GM12878 (cell line): ENCODE data around the gene SMARCAD1. TPM values are rescaled to one million over a fixed set of nuclear protein-coding genes. Genes with fewer than 3 reads are reported as not detected.
A peak's percentile ranks its signal among the peaks of the same experiment; 100 is the strongest.

Source experiments
- ATAC-seq: fragments of 200-7000 bp; cut with Tn5 transposase; 3 replicates; pipeline ENCODE4 v1.9.1; 2020; ENCODE audit warnings: mild to moderate bottlenecking, moderate library complexity
- BruUV-seq: library from RNA; stranded (reverse); fragments of 400-500 nt; replicated peaks from 2 replicates; lab custom pipeline; 2021; lab: Mats Ljungman, UMichigan
- CTCF ChIA-PET: fragments of 300-600 bp; sonication (Branson Sonifier 250); formaldehyde crosslinking; extraction: SDS; loops from one replicate; lab custom pipeline; 2021; ENCODE audit warnings: inconsistent platforms; lab: Yijun Ruan, JAX
- POLR2A ChIA-PET: fragments of 350-600 bp; formaldehyde crosslinking; extraction: SDS; loops from one replicate; lab custom pipeline; 2021; ENCODE audit warnings: inconsistent platforms; lab: Charles Lee
- RAD21 ChIA-PET: fragments of 300-600 bp; sonication (Branson Sonifier 250); formaldehyde crosslinking; loops from one replicate; lab custom pipeline; 2023; ENCODE audit warnings: antibody characterized with exemption; ENCODE audit not compliant: unreplicated experiment; lab: Charles Lee
- SMC1A ChIA-PET: fragments of 300-600 bp; sonication (Branson Sonifier 250); formaldehyde crosslinking; loops from one replicate; lab custom pipeline; 2023; ENCODE audit not compliant: unreplicated experiment, uncharacterized antibody; lab: Charles Lee
- DNase-seq: peaks from one replicate; pipeline ENCODE4 v3.0.0-alpha.2; 2011; ENCODE audit warnings: low read depth, low spot score
- FAIRE-seq: peaks from 3 replicates; lab custom pipeline; 2011; peaks lifted over from hg19 to GRCh38; lab: Jason Lieb, UNC
- H2AFZ ChIP-seq: 2 replicates; pipeline ENCODE4 v1.6.0; 2011; ENCODE audit warnings: low read depth, low read length, control low read depth; ENCODE audit not compliant: control insufficient read depth
- H3K27ac ChIP-seq: 2 replicates; pipeline ENCODE4 v1.5.1; 2011; ENCODE audit warnings: control low read depth; ENCODE audit not compliant: control insufficient read depth, insufficient read depth
- H3K27me3 ChIP-seq, 2 experiments: replicated peaks in 1 of 2; 2 replicates each; pipeline versions ENCODE4 v1.6.0 to v1.6.1; 2011; ENCODE audit warnings: low read length in 1 of 2; ENCODE audit not compliant: control insufficient read depth in 2 of 2, insufficient read depth in 2 of 2
- H3K36me3 ChIP-seq, 2 experiments: 2 replicates each; pipeline ENCODE4 v1.5.1; 2011; ENCODE audit warnings: low read length in 1 of 2; ENCODE audit not compliant: control insufficient read depth in 2 of 2, insufficient read depth in 2 of 2
- H3K4me1 ChIP-seq: 2 replicates; pipeline ENCODE4 v1.6.1; 2011; ENCODE audit warnings: mild to moderate bottlenecking, low read length, moderate library complexity, mixed read lengths; ENCODE audit not compliant: control insufficient read depth, insufficient read depth
- H3K4me2 ChIP-seq: 2 replicates; pipeline ENCODE4 v1.6.0; 2011; ENCODE audit warnings: control low read depth; ENCODE audit not compliant: control insufficient read depth, insufficient read depth
- H3K4me3 ChIP-seq: fragments of 200-600 bp; sonication (generic); 2 replicates; pipeline ENCODE4 v1.5.1; 2016
- H3K79me2 ChIP-seq: 2 replicates; pipeline ENCODE4 v1.6.0; 2011; ENCODE audit warnings: low read length; ENCODE audit not compliant: control insufficient read depth, insufficient read depth
- H3K9ac ChIP-seq: 2 replicates; pipeline ENCODE4 v1.8.0; 2011; ENCODE audit warnings: low read length, control low read depth, mixed read lengths; ENCODE audit not compliant: control insufficient read depth, insufficient read depth
- H3K9me3 ChIP-seq: replicated peaks from 3 replicates; pipeline ENCODE4 v1.5.1; 2011; ENCODE audit warnings: mild to moderate bottlenecking, low read length; ENCODE audit not compliant: control insufficient read depth, insufficient read depth
- H4K20me1 ChIP-seq: 2 replicates; pipeline ENCODE4 v1.6.0; 2011; ENCODE audit not compliant: control insufficient read depth, insufficient read depth
- BRCA1 ChIP-seq: IDR thresholded peaks from 2 replicates; pipeline ENCODE4 v1.6.1; 2011; ENCODE audit warnings: low read depth, low read length, improper control_type of control experiment
- CBX5 ChIP-seq: sonication (generic); IDR thresholded peaks from 2 replicates; pipeline ENCODE4 v1.6.1; 2016; ENCODE audit warnings: low read depth, moderate library complexity, mild to moderate bottlenecking, inconsistent platforms
- CREB1 ChIP-seq: IDR thresholded peaks from 2 replicates; pipeline ENCODE4 v1.6.1; 2012; ENCODE audit warnings: low read depth, mild to moderate bottlenecking, inconsistent platforms
- GABPA ChIP-seq: IDR thresholded peaks from 2 replicates; pipeline ENCODE4 v1.6.1; 2014; ENCODE audit warnings: antibody characterized with exemption, low read depth, mild to moderate bottlenecking, inconsistent platforms
- IRF4 ChIP-seq: IDR thresholded peaks from 2 replicates; pipeline ENCODE4 v1.6.1; 2011; ENCODE audit warnings: low read depth, low read length
- KDM1A ChIP-seq: fragments of 200-600 bp; sonication (generic); IDR thresholded peaks from 2 replicates; pipeline ENCODE4 v1.6.1; 2016; ENCODE audit warnings: borderline replicate concordance
- NR2F1 ChIP-seq: fragments of 450-650 bp; conservative IDR thresholded peaks from 2 replicates; pipeline ENCODE4 v1.6.1; 2017; ENCODE audit warnings: mild to moderate bottlenecking
- POU2F2 ChIP-seq: IDR thresholded peaks from 3 replicates; pipeline ENCODE4 v1.6.1; 2011; ENCODE audit warnings: low read depth, mild to moderate bottlenecking, low read length, borderline replicate concordance
- RCOR1 ChIP-seq: conservative IDR thresholded peaks from 2 replicates; pipeline ENCODE4 v1.6.1; 2012; ENCODE audit warnings: low read depth, low read length, improper control_type of control experiment
- SIX5 ChIP-seq: IDR thresholded peaks from 2 replicates; pipeline ENCODE4 v1.6.1; 2011; ENCODE audit warnings: mild to moderate bottlenecking, low read depth, low read length, moderate library complexity; ENCODE audit not compliant: severe bottlenecking
- SREBF1 ChIP-seq: IDR thresholded peaks from 2 replicates; pipeline ENCODE4 v1.6.1; 2012; ENCODE audit warnings: mild to moderate bottlenecking, low read length
- TCF12 ChIP-seq: IDR thresholded peaks from 2 replicates; pipeline ENCODE4 v1.6.1; 2011; ENCODE audit warnings: low read depth, mild to moderate bottlenecking, low read length
- WRNIP1 ChIP-seq: IDR thresholded peaks from 2 replicates; pipeline ENCODE4 v1.6.1; 2011; ENCODE audit warnings: low read depth, low read length, improper control_type of control experiment, borderline replicate concordance
- WGBS: methylation state at CpG from one replicate; pipeline ENCODE4 v1.1.6; 2016; ENCODE audit warnings: low lambda C conversion rate; ENCODE audit not compliant: insufficient replicate concordance, insufficient coverage; ENCODE audit errors: missing lambda C conversion rate; 5-methylcytosine and 5-hydroxymethylcytosine counted together
- in situ Hi-C: fragments of 300-500 bp; cut with MboI; formaldehyde crosslinking; loops from 9 replicates; pipeline ENCODE4 v1.14.3; 2018; ENCODE audit warnings: mixed read lengths
- intact Hi-C: fragments of 100-400 bp; cut with micrococcal nuclease; formaldehyde crosslinking; loops from one replicate; pipeline ENCODE4 v1.14.2; 2022; ENCODE audit not compliant: unreplicated experiment
- polyA plus RNA-seq, 11 experiments: library from polyadenylated mRNA; depleted of rRNA in 4 of 11; unstranded in 6 of 11; stranded (reverse) in 5 of 11; fragments of >200 nt; fragmentation: Nextera tagmentation in 4 of 11; fragmentation: Illumina TruSeq in 1 of 11; extraction: Ambion mirVana in 4 of 11; extraction: Trizol in 1 of 11; gene quantifications; 1 replicate in 1 of 11; 2 replicates in 10 of 11; pipeline versions ENCODE4 v1.2.1 to v1.2.3, GENCODE V29; 2011 to 2016; ENCODE audit warnings: inconsistent platforms in 2 of 11, missing spikeins in 2 of 11, low read depth in 1 of 11
- total RNA-seq, 4 experiments: library from RNA; depleted of rRNA in 3 of 4; stranded (reverse); fragments of >200 nt in 3 of 4; fragmentation: Illumina TruSeq in 1 of 4; extraction: Trizol in 1 of 4; gene quantifications; 2 replicates each; pipeline versions ENCODE4 v1.2.1 to v1.2.3, GENCODE V29; 2013 to 2021
- TF ChIP-seq, protein P1 (sequence below): fragments of 450-650 bp; IDR thresholded peaks from 2 replicates; pipeline ENCODE4 v1.6.1; 2017; ENCODE audit warnings: mild to moderate bottlenecking, moderate library complexity
- TF ChIP-seq, protein P2 (sequence below): fragments of 450-650 bp; IDR thresholded peaks from 2 replicates; pipeline ENCODE4 v1.6.1; 2017; ENCODE audit warnings: borderline replicate concordance
- TF ChIP-seq, protein P3 (sequence below): IDR thresholded peaks from 2 replicates; pipeline ENCODE4 v1.6.1; 2011; ENCODE audit warnings: borderline replicate concordance, low read depth, mild to moderate bottlenecking, moderate library complexity, low read length; ENCODE audit not compliant: insufficient read depth, poor library complexity, severe bottlenecking
- TF ChIP-seq, protein P4 (sequence below): IDR thresholded peaks from 2 replicates; pipeline ENCODE4 v1.6.1; 2012; ENCODE audit warnings: low read depth, low read length, improper control_type of control experiment

Gene SMARCAD1
- total and polyA plus RNA-seq, 10 of the 15 experiments (the other 5 are each of a cell fraction or from before 2014, with no cell fraction given), result 7.6 to 41.2 (median 27.7) TPM

DNA sequence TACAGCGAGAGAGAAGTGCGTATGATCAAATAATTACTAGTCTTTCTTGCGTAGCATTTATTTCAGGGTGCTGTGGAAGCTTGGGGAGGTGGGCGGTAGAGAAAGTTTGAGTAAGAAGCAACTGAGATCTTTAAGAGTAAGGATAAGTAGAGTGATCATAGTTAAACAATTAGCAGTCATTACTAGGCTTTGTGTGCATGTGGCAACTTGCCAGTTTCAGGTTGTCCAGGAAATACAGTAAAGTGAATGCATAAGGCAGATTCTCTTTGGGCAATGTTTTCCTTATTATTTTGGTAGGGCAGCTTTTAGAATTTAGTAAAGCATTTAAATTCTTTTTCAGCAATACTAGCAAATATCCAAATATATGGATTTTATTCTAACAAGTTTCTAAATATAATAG, 78.0 kb downstream of the SMARCAD1 start (continued):
- TF ChIP-seq, protein P1, sequence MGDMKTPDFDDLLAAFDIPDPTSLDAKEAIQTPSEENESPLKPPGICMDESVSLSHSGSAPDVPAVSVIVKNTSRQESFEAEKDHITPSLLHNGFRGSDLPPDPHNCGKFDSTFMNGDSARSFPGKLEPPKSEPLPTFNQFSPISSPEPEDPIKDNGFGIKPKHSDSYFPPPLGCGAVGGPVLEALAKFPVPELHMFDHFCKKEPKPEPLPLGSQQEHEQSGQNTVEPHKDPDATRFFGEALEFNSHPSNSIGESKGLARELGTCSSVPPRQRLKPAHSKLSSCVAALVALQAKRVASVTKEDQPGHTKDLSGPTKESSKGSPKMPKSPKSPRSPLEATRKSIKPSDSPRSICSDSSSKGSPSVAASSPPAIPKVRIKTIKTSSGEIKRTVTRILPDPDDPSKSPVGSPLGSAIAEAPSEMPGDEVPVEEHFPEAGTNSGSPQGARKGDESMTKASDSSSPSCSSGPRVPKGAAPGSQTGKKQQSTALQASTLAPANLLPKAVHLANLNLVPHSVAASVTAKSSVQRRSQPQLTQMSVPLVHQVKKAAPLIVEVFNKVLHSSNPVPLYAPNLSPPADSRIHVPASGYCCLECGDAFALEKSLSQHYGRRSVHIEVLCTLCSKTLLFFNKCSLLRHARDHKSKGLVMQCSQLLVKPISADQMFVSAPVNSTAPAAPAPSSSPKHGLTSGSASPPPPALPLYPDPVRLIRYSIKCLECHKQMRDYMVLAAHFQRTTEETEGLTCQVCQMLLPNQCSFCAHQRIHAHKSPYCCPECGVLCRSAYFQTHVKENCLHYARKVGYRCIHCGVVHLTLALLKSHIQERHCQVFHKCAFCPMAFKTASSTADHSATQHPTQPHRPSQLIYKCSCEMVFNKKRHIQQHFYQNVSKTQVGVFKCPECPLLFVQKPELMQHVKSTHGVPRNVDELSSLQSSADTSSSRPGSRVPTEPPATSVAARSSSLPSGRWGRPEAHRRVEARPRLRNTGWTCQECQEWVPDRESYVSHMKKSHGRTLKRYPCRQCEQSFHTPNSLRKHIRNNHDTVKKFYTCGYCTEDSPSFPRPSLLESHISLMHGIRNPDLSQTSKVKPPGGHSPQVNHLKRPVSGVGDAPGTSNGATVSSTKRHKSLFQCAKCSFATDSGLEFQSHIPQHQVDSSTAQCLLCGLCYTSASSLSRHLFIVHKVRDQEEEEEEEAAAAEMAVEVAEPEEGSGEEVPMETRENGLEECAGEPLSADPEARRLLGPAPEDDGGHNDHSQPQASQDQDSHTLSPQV, result no peak
- TF ChIP-seq GABPA (no peak), CREB1 (no peak), BRCA1 (no peak), CBX5 (no peak)

DNA sequence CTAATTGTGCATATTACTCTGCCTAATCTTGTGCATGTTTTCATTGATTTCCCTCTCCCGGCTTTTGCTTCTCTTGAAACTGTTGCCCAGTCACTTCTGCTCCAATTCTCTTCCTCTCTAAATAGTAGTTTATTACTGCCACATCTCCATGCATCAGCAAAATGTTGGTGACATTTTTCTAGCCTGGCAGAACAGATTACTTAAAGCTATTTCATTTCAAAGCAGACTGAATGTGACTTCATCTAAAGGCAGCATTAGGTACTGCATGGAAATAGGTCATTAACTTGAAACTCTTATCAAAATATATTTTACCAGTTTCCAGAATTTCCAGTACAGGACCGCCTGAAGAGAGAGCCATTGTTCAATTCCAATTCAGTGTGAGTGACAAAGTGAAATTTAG, 82.6 kb downstream of the SMARCAD1 start:
- SMC1A ChIA-PET, result no interaction called here
- no peaks in the 10 kb centered on the region; a peak in 1 of 4 replicates for H3K36me3 ChIP-seq
- POLR2A ChIA-PET, result no interaction called here
- intact Hi-C loops, result no loop called here
- H3K4me1 ChIP-seq, result no peaks in the 10 kb centered on the region
- H3K9me3 ChIP-seq, result no peaks in the 10 kb centered on the region
- H3K79me2 ChIP-seq, result no peaks in the 10 kb centered on the region
- WGBS, result 93% methylated on average over 2 of the region's 2 CpGs
- no TSS peak for BruUV-seq
- DNase-seq, result no peak
- no peak overlapping the region for H3K9ac ChIP-seq
- RAD21 ChIA-PET, result no interaction called here
- no peaks in the 10 kb centered on the region for H4K20me1 ChIP-seq
- no peak for FAIRE-seq
- no peak overlapping the region for H3K27ac ChIP-seq
- H3K27me3 ChIP-seq, result no peaks in the 10 kb centered on the region
- H2AFZ ChIP-seq, result no peak overlapping the region
- ATAC-seq, result 0 out of 3 replicates have a peak, but pooled peaks have one; percentile 22
- no peak overlapping the region for H3K4me2 ChIP-seq
- in situ Hi-C loops, result no loop called here
- CTCF ChIA-PET, result no interaction called here
- no peak overlapping the region for H3K4me3 ChIP-seq
- TF ChIP-seq, protein P2, sequence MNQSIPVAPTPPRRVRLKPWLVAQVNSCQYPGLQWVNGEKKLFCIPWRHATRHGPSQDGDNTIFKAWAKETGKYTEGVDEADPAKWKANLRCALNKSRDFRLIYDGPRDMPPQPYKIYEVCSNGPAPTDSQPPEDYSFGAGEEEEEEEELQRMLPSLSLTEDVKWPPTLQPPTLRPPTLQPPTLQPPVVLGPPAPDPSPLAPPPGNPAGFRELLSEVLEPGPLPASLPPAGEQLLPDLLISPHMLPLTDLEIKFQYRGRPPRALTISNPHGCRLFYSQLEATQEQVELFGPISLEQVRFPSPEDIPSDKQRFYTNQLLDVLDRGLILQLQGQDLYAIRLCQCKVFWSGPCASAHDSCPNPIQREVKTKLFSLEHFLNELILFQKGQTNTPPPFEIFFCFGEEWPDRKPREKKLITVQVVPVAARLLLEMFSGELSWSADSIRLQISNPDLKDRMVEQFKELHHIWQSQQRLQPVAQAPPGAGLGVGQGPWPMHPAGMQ, result no peak
- TF ChIP-seq POU2F2, result no peak
- no peak for TF ChIP-seq IRF4
- no peak for TF ChIP-seq WRNIP1
- TF ChIP-seq SREBF1, result no peak
- TF ChIP-seq, protein P3, sequence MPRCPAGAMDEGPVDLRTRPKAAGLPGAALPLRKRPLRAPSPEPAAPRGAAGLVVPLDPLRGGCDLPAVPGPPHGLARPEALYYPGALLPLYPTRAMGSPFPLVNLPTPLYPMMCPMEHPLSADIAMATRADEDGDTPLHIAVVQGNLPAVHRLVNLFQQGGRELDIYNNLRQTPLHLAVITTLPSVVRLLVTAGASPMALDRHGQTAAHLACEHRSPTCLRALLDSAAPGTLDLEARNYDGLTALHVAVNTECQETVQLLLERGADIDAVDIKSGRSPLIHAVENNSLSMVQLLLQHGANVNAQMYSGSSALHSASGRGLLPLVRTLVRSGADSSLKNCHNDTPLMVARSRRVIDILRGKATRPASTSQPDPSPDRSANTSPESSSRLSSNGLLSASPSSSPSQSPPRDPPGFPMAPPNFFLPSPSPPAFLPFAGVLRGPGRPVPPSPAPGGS, result no peak
- no peak for TF ChIP-seq NR2F1
- no peak for TF ChIP-seq SIX5
- TF ChIP-seq RCOR1, result no peak
- no peak for TF ChIP-seq TCF12
- TF ChIP-seq, protein P4, sequence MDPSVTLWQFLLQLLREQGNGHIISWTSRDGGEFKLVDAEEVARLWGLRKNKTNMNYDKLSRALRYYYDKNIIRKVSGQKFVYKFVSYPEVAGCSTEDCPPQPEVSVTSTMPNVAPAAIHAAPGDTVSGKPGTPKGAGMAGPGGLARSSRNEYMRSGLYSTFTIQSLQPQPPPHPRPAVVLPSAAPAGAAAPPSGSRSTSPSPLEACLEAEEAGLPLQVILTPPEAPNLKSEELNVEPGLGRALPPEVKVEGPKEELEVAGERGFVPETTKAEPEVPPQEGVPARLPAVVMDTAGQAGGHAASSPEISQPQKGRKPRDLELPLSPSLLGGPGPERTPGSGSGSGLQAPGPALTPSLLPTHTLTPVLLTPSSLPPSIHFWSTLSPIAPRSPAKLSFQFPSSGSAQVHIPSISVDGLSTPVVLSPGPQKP, result no peak
- no peak for TF ChIP-seq KDM1A
